ENCODE results near the gene MX2.

Gene MX2

DNA sequence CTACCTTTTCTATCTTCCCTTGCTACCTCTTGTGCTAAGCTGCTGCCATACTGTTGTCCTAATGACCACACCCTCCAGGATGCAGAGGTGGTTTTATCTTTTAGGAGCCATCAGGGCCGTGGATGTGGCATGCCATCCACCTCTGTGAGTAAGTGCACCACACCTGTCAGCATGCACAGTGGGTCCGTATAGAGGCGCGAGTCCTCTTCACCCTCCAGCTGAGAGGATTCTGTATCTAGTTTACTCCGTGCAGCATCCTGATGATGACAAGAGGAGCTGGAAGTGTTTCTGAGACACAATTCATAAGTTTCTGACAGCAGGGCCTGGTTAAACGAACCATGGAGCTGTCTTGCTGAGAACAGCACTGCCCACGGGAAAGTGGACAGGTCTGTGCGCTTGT lies 34.1 kb upstream of the MX2 start:
- H3K36me3 ChIP-seq (ENCODE audit: control insufficient read depth, insufficient read depth, low read length) = no peaks in the 10 kb centered on the region
- no peak overlapping the region for H2AFZ ChIP-seq
- H3K4me1 ChIP-seq = no peaks in the 10 kb centered on the region
- no peak overlapping the region for H3K4me2 ChIP-seq (ENCODE audit: low read length)
- H3K9me3 ChIP-seq (ENCODE audit: control insufficient read depth, low read length) = no peaks in the 10 kb centered on the region
- TF ChIP-seq, protein P1, sequence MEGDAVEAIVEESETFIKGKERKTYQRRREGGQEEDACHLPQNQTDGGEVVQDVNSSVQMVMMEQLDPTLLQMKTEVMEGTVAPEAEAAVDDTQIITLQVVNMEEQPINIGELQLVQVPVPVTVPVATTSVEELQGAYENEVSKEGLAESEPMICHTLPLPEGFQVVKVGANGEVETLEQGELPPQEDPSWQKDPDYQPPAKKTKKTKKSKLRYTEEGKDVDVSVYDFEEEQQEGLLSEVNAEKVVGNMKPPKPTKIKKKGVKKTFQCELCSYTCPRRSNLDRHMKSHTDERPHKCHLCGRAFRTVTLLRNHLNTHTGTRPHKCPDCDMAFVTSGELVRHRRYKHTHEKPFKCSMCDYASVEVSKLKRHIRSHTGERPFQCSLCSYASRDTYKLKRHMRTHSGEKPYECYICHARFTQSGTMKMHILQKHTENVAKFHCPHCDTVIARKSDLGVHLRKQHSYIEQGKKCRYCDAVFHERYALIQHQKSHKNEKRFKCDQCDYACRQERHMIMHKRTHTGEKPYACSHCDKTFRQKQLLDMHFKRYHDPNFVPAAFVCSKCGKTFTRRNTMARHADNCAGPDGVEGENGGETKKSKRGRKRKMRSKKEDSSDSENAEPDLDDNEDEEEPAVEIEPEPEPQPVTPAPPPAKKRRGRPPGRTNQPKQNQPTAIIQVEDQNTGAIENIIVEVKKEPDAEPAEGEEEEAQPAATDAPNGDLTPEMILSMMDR (IDR thresholded peaks at IDR 0.05) = no peak
- H3K79me2 ChIP-seq = no peaks in the 10 kb centered on the region
- no peak overlapping the region for H3K4me3 ChIP-seq (ENCODE audit: low read depth, low read length)
- no peak overlapping the region for H3K27ac ChIP-seq
- H3K9ac ChIP-seq = no peak overlapping the region
- no peaks in the 10 kb centered on the region for H3K27me3 ChIP-seq (ENCODE audit: control insufficient read depth, insufficient read depth, low read length)

DNA sequence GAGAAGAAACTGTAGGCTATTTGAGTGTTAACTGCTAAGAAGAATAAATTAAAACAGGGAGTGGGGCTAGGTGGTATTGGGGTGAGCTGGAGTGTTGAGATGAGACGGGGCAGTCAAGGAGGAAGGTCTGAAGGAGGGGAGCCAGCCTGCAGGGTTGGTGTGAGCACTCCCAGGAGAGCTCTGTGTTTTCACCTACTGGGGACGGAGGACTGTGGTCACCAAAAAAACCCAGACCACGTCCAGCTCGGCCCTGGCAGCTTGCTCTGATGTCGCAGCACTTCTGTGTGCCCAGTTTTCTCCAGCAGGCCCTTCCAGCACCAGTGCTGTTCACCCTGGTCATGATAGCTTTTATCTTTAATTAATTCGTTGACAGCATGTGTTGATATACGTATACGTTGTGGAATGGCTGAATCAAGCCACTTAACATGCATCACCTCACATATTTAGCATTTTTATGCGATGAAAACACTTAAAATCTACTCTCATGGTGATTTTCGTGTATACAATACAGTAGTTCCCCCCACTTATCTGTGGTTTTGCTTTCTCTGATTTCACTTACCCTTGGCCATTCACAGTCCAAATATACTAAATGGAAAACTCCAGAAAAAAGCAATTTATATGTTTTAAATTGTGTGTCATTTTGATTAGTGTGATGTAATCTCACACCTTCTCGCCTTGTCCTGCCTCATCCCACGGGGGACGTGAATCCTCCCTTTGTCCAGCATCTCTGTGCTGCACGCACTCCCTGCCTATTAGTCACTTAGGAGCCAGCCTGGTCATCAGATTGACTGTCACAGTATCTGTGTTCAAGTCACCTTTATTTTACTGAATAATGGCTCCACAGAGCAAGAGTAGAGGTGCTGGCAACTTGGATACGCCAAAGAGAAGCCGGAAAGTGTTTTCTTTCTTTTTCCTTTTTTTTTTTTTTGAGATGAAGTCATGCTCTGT lies 32.9 kb upstream of the MX2 start:
- Histone ChIP-seq H3K9ac (no peak overlapping the region), H3K79me2 (no peaks in the 10 kb centered on the region), H3K27me3 (ENCODE audit: control insufficient read depth, insufficient read depth, low read length) (no peaks in the 10 kb centered on the region), H3K4me1 (no peaks in the 10 kb centered on the region), H2AFZ (no peak overlapping the region), H3K36me3 (ENCODE audit: control insufficient read depth, insufficient read depth, low read length) (no peaks in the 10 kb centered on the region), H3K9me3 (ENCODE audit: control insufficient read depth, low read length) (no peaks in the 10 kb centered on the region), H3K4me2 (ENCODE audit: low read length) (no peak overlapping the region), H3K4me3 (ENCODE audit: low read depth, low read length) (no peak overlapping the region), H3K27ac (no peak overlapping the region)
- TF ChIP-seq, protein P1 (IDR thresholded peaks at IDR 0.05) = no peak

DNA sequence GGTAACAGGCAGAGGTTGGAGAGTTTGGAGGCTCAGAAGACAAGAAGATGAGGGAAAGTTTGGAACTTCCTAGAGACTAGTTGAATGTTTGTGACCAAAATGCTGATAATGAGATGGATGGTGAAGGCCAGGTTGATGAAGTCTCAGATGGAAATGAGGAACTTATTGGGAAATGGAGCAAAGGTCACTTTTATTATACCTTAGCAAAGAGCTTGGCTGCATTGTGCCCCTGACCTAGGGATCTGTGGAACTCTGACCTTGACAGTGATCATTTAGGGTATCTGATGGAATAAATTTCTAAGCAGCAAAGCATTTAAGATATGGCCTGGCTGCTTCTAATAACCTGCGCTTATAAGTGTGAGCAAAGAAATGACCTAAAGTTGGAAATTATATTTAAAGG lies 28.1 kb upstream of the MX2 start:
- no peak overlapping the region for H3K27ac ChIP-seq
- no peaks in the 10 kb centered on the region for H3K79me2 ChIP-seq
- no peaks in the 10 kb centered on the region for H3K27me3 ChIP-seq (ENCODE audit: control insufficient read depth, insufficient read depth, low read length)
- H3K4me1 ChIP-seq = no peaks in the 10 kb centered on the region
- no peak overlapping the region for H3K9ac ChIP-seq
- H3K4me2 ChIP-seq (ENCODE audit: low read length) = no peak overlapping the region
- H3K4me3 ChIP-seq (ENCODE audit: low read depth, low read length) = no peak overlapping the region
- TF ChIP-seq, protein P1 (IDR thresholded peaks at IDR 0.05) = no peak
- H2AFZ ChIP-seq = no peak overlapping the region
- H3K36me3 ChIP-seq (ENCODE audit: control insufficient read depth, insufficient read depth, low read length) = no peaks in the 10 kb centered on the region
- no peaks in the 10 kb centered on the region for H3K9me3 ChIP-seq (ENCODE audit: control insufficient read depth, low read length)

DNA sequence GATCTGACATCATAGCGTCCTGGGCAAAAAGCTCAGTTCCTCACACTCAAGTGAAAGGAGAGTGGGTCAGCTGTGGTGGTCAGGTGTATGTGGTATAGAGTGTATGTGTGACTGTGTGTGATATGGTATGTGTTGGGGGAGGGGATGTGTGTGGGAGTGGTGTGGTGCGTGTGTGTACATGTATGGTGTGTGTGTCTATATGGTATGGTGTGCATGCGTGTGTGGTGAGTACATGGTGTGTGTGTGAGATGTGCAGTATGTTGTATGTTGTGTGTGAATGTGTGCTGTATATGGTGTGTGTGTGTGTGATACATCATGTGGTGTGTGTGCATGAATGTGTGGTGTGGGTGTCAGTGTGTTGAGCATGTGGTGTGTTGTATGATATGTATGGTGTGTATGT lies 24.3 kb upstream of the MX2 start:
- H3K9ac ChIP-seq = no peak overlapping the region
- no peaks in the 10 kb centered on the region for H3K9me3 ChIP-seq (ENCODE audit: control insufficient read depth, low read length)
- H3K4me1 ChIP-seq = no peaks in the 10 kb centered on the region
- no peak overlapping the region for H3K4me2 ChIP-seq (ENCODE audit: low read length)
- no peak overlapping the region for H2AFZ ChIP-seq
- no peak overlapping the region for H3K4me3 ChIP-seq (ENCODE audit: low read depth, low read length)
- no peak overlapping the region for H3K27ac ChIP-seq
- TF ChIP-seq, protein P1 (IDR thresholded peaks at IDR 0.05) = no peak
- H3K36me3 ChIP-seq (ENCODE audit: control insufficient read depth, insufficient read depth, low read length) = no peaks in the 10 kb centered on the region
- H3K27me3 ChIP-seq (ENCODE audit: control insufficient read depth, insufficient read depth, low read length) = no peaks in the 10 kb centered on the region
- H3K79me2 ChIP-seq = no peaks in the 10 kb centered on the region

DNA sequence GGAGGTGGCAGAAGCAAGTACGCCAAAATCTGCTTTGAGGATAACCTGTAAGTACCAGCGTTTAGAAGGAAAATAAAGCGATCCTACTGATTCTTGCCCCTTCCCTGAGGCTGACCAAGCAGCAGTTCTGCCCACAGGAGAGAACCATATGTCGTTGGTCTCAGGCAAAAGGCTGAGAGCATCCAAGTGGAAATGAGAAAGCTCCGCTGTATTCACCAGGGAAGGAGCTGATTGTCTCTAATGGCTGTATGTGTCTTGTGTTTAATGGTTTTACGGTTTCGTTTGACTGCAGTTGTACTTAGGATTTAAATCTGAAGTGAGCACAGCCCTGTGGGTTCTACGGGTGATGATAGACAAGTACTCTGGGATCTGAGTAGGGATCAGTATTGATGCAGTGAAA lies 23.4 kb upstream of the MX2 start:
- H3K4me3 ChIP-seq (ENCODE audit: low read depth, low read length) = no peak overlapping the region
- H3K27me3 ChIP-seq (ENCODE audit: control insufficient read depth, insufficient read depth, low read length) = no peaks in the 10 kb centered on the region

More for the DNA sequence above, 23.4 kb upstream of the MX2 start:
- no peaks in the 10 kb centered on the region for H3K36me3 ChIP-seq (ENCODE audit: control insufficient read depth, insufficient read depth, low read length)
- TF ChIP-seq, protein P1 (IDR thresholded peaks at IDR 0.05) = no peak
- H3K4me2 ChIP-seq (ENCODE audit: low read length) = no peak overlapping the region
- no peak overlapping the region for H3K9ac ChIP-seq
- H2AFZ ChIP-seq = no peak overlapping the region
- H3K4me1 ChIP-seq = no peaks in the 10 kb centered on the region
- no peaks in the 10 kb centered on the region for H3K79me2 ChIP-seq
- H3K9me3 ChIP-seq (ENCODE audit: control insufficient read depth, low read length) = no peaks in the 10 kb centered on the region
- no peak overlapping the region for H3K27ac ChIP-seq

Data from parathyroid adenoma (tissue), 2 donors.